Upper lobe of left lung (tissue), 4 donors: ENCODE data around the gene MBP.

Experiments used
- CTCF ChIP-seq, 6 experiments: fragments of 450-650 bp in 4 of 6; fragments of 200-600 bp in 2 of 6; sonication (generic) in 2 of 6; IDR thresholded peaks; one replicate each; pipeline ENCODE4 v1.5.1; 2016 to 2019; ENCODE audit warnings: antibody characterized with exemption in 6 of 6
- POLR2A ChIP-seq, 4 donors: fragments of 450-650 bp; IDR thresholded peaks; one replicate each; pipeline ENCODE4 v1.5.1; 2016 to 2017; ENCODE audit warnings: antibody characterized with exemption in 4 of 4, mild to moderate bottlenecking in 2 of 4
- POLR2AphosphoS5 ChIP-seq, 2 donors: sonication (generic); formaldehyde crosslinking; IDR thresholded peaks; one replicate each; pipeline ENCODE4 v1.5.1; 2017; ENCODE audit warnings: antibody characterized with exemption in 2 of 2

GRCh38 chr18:76994086-76994654 is 138.4 kb downstream of the MBP start:
- TF ChIP-seq CTCF (IDR thresholded peaks at IDR 0.05) = no peak
- no peak for TF ChIP-seq POLR2AphosphoS5 (IDR thresholded peaks at IDR 0.05)
- no peak for TF ChIP-seq POLR2A (IDR thresholded peaks at IDR 0.05)
